ENCODE data around the gene ADCYAP1.

DNA sequence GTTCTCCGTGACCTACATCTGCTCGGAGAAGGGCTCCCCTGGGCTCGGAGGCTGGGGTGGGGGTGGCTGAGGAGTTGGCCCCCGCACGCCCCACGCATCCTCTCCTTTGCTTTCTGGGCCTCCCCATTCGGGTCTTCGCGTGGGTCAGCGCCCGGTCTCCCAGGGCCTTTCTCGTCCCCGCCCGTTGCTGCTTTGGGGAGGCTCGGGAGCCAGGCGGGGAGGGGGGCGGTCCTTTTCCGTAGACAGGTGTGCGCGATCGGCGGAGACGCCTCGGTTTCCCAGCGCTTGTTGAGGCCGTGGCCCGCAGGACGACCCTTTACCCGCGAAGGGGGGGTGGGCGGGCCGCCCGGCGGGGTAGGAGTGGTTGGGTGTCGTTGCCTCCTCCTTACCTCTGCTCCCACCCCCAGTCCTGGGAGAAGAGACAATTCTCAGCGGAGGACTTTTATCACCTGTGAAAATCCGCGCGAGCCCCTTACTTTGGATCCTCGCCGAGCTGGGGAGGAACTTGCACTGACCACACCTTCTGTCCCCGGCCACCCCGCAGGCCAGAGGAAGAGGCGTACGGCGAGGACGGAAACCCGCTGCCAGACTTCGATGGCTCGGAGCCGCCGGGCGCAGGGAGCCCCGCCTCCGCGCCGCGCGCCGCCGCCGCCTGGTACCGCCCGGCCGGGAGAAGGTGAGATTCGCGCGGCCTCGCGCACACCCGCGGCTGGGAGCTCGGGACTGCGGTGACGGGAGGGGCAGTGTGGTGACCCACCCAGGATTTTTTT, 2.6 kb downstream of the ADCYAP1 start:
- no peak for TF ChIP-seq POLR2A (IDR thresholded peaks at IDR 0.05)
- TF ChIP-seq, protein P1, sequence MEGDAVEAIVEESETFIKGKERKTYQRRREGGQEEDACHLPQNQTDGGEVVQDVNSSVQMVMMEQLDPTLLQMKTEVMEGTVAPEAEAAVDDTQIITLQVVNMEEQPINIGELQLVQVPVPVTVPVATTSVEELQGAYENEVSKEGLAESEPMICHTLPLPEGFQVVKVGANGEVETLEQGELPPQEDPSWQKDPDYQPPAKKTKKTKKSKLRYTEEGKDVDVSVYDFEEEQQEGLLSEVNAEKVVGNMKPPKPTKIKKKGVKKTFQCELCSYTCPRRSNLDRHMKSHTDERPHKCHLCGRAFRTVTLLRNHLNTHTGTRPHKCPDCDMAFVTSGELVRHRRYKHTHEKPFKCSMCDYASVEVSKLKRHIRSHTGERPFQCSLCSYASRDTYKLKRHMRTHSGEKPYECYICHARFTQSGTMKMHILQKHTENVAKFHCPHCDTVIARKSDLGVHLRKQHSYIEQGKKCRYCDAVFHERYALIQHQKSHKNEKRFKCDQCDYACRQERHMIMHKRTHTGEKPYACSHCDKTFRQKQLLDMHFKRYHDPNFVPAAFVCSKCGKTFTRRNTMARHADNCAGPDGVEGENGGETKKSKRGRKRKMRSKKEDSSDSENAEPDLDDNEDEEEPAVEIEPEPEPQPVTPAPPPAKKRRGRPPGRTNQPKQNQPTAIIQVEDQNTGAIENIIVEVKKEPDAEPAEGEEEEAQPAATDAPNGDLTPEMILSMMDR (IDR thresholded peaks at IDR 0.05), result no peak
- TF ChIP-seq POLR2AphosphoS5 (IDR thresholded peaks at IDR 0.05), result no peak
- TF ChIP-seq EP300 (IDR thresholded peaks at IDR 0.05), result no peak

All from upper lobe of left lung (tissue), 4 donors.